PC-9 (cell line): ENCODE results near the gene AUP1. TPM values are rescaled to one million over a fixed set of nuclear protein-coding genes. Genes with fewer than 3 reads are reported as not detected.

Source experiments
- BruUV-seq: library from RNA; stranded (reverse); fragments of 400-500 nt; replicated peaks from 2 replicates; lab custom pipeline; 2021; lab: Mats Ljungman, UMichigan
- CTCF ChIA-PET: fragments of 300-600 bp; sonication (Branson Sonifier 250); formaldehyde crosslinking; loops from one replicate; lab custom pipeline; 2022; ENCODE audit warnings: antibody characterized with exemption; lab: Charles Lee
- POLR2A ChIA-PET: fragments of 300-600 bp; sonication (Branson Sonifier 250); formaldehyde crosslinking; loops from one replicate; lab custom pipeline; 2022; ENCODE audit warnings: antibody characterized with exemption; ENCODE audit not compliant: unreplicated experiment; lab: Charles Lee
- DNase-seq, 2 experiments: peaks; one replicate each; pipeline versions ENCODE4 v3.0.0 to v3.0.0-alpha.2; 2015 to 2022; ENCODE audit warnings: mixed read lengths in 1 of 2
- H2AFZ ChIP-seq: fragments of 200-600 bp; sonication (generic); 2 replicates; pipeline ENCODE4 v1.8.1; 2017; ENCODE audit warnings: antibody characterized with exemption
- H3F3A ChIP-seq: fragments of 200-600 bp; sonication (generic); 2 replicates; pipeline ENCODE4 v1.8.1; 2017; ENCODE audit warnings: antibody characterized with exemption, mild to moderate bottlenecking, low read depth; ENCODE audit not compliant: insufficient read depth
- H3K27ac ChIP-seq: fragments of 200-600 bp; sonication (generic); 2 replicates; pipeline ENCODE4 v1.6.1; 2016; ENCODE audit warnings: mixed run types
- H3K27me3 ChIP-seq: fragments of 200-600 bp; sonication (generic); 2 replicates; pipeline ENCODE4 v1.6.1; 2016; ENCODE audit warnings: low read depth, mixed run types; ENCODE audit not compliant: insufficient read depth
- H3K36me3 ChIP-seq: fragments of 200-600 bp; sonication (generic); 2 replicates; pipeline ENCODE4 v1.6.1; 2016; ENCODE audit warnings: low read depth, mixed run types
- H3K4me1 ChIP-seq: fragments of 200-600 bp; sonication (generic); replicated peaks from 2 replicates; pipeline ENCODE4 v1.6.1; 2016; ENCODE audit warnings: mixed run types; ENCODE audit not compliant: insufficient read depth
- H3K4me2 ChIP-seq: fragments of 200-600 bp; sonication (generic); 2 replicates; pipeline ENCODE4 v1.6.1; 2017; ENCODE audit warnings: mixed run types
- H3K4me3 ChIP-seq: fragments of 200-600 bp; sonication (generic); 2 replicates; pipeline ENCODE4 v1.6.1; 2016; ENCODE audit warnings: mixed run types
- H3K79me2 ChIP-seq: fragments of 200-600 bp; sonication (generic); 2 replicates; pipeline ENCODE4 v1.6.1; 2017; ENCODE audit warnings: low read depth, mixed run types
- H3K9me2 ChIP-seq: fragments of 200-600 bp; sonication (generic); 2 replicates; pipeline ENCODE4 v1.8.1; 2017; ENCODE audit warnings: mild to moderate bottlenecking; ENCODE audit not compliant: insufficient read depth
- H3K9me3 ChIP-seq: fragments of 200-600 bp; sonication (generic); 2 replicates; pipeline ENCODE4 v1.8.1; 2016; ENCODE audit warnings: low read depth; ENCODE audit not compliant: insufficient read depth
- H4K20me1 ChIP-seq: fragments of 200-600 bp; sonication (generic); 2 replicates; pipeline ENCODE4 v1.8.1; 2017; ENCODE audit not compliant: insufficient read depth
- EZH2 ChIP-seq: fragments of 200-600 bp; sonication (generic); IDR thresholded peaks from 2 replicates; pipeline ENCODE4 v1.8.0; 2017; ENCODE audit warnings: antibody characterized with exemption, low read depth
- intact Hi-C: fragments of 100-400 bp; cut with micrococcal nuclease; formaldehyde crosslinking; loops from one replicate; pipeline ENCODE4 v1.10.0; 2022; ENCODE audit not compliant: unreplicated experiment
- total RNA-seq: library from RNA; stranded (reverse); gene quantifications from 2 replicates; pipeline ENCODE4 v1.2.3, GENCODE V29; 2021
- TF ChIP-seq, protein P1 (sequence below): fragments of 200-600 bp; sonication (generic); conservative IDR thresholded peaks from 2 replicates; pipeline ENCODE4 v1.6.1; 2017; ENCODE audit warnings: mixed run types, antibody characterized with exemption, mild to moderate bottlenecking, moderate library complexity

Gene AUP1
- total RNA-seq, 1 experiment from 2014 or later, result 84.0 TPM

DNA sequence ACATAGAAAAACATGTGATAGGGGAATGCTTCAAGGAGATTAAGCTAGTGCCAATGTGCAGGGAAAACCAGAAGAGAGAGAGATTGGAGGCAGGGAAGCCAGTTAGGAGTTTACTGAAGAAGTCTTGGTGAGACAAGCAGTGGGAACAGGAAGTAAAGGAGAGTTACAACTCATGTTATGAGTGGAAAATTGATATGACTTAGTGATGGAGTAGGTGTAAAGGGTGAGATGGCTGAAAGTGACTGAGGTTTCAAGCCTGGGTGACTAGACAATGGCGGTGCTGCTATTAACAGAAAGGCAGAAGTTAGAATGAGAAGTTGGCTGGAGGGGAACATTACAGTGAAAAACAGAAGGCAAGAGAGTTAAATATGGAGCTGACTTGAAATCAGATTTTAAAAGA lies 41.6 kb upstream of the AUP1 start:
- Histone ChIP-seq H3K36me3 (no peaks in the 10 kb centered on the region), H3K9me2 (no peaks in the 10 kb centered on the region), H3K27ac (no peak overlapping the region), H3K9me3 (no peaks in the 10 kb centered on the region), H3K4me3 (no peak overlapping the region), H3K27me3 (no peaks in the 10 kb centered on the region), H3K4me2 (no peak overlapping the region), H2AFZ (no peak overlapping the region), H3K79me2 (no peaks in the 10 kb centered on the region), H3F3A (peaks cover 25% of the 10 kb centered on the region), H3K4me1 (peaks cover 28% of the 10 kb centered on the region), H4K20me1 (no peaks in the 10 kb centered on the region)
- ChIA-PET POLR2A (interaction anchor here (0.8 kb wide), 1 partner anchor 32 kb away, joined by 3 read pairs; no protein-coding TSS in a partner anchor), CTCF (no interaction called here)
- intact Hi-C loops, result no loop called here
- BruUV-seq, result no TSS peak
- DNase-seq, result peak in 1 of 2 experiments; percentile 13
- TF ChIP-seq EZH2, result no peak
- TF ChIP-seq, protein P1, sequence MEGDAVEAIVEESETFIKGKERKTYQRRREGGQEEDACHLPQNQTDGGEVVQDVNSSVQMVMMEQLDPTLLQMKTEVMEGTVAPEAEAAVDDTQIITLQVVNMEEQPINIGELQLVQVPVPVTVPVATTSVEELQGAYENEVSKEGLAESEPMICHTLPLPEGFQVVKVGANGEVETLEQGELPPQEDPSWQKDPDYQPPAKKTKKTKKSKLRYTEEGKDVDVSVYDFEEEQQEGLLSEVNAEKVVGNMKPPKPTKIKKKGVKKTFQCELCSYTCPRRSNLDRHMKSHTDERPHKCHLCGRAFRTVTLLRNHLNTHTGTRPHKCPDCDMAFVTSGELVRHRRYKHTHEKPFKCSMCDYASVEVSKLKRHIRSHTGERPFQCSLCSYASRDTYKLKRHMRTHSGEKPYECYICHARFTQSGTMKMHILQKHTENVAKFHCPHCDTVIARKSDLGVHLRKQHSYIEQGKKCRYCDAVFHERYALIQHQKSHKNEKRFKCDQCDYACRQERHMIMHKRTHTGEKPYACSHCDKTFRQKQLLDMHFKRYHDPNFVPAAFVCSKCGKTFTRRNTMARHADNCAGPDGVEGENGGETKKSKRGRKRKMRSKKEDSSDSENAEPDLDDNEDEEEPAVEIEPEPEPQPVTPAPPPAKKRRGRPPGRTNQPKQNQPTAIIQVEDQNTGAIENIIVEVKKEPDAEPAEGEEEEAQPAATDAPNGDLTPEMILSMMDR, result no peak

DNA sequence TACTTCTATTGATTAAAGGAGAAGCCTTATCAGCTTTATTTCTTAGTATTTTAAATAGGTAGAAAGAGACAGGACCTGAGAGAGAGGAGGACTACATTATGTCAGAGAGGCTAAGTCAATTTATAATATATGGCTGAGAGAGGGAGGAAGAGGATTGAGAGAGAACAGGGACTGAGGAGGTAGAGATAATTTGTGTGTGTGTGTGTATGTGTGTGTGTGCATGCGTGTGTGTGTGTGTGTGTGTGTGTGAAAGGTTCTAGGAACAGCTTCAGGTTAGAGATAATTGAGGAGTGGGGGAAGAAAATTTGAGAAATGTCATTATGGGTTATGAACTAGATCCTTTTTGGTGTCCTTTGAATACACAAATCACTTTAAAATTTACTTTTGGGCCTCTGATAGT lies 40.2 kb upstream of the AUP1 start:
- POLR2A ChIA-PET, result no interaction called here
- Histone ChIP-seq H3K36me3 (no peaks in the 10 kb centered on the region), H3K9me2 (no peaks in the 10 kb centered on the region), H3K79me2 (no peaks in the 10 kb centered on the region), H3K4me3 (no peak overlapping the region), H3K4me2 (no peak overlapping the region), H4K20me1 (no peaks in the 10 kb centered on the region), H3K27ac (no peak overlapping the region), H3F3A (peaks cover 22% of the 10 kb centered on the region), H3K9me3 (no peaks in the 10 kb centered on the region), H3K4me1 (peaks cover 28% of the 10 kb centered on the region), H3K27me3 (no peaks in the 10 kb centered on the region), H2AFZ (no peak overlapping the region)
- CTCF ChIA-PET, result no interaction called here
- TF ChIP-seq, protein P1, result no peak
- TF ChIP-seq EZH2, result no peak
- BruUV-seq, result no TSS peak
- intact Hi-C loops, result no loop called here
- no peak for DNase-seq

DNA sequence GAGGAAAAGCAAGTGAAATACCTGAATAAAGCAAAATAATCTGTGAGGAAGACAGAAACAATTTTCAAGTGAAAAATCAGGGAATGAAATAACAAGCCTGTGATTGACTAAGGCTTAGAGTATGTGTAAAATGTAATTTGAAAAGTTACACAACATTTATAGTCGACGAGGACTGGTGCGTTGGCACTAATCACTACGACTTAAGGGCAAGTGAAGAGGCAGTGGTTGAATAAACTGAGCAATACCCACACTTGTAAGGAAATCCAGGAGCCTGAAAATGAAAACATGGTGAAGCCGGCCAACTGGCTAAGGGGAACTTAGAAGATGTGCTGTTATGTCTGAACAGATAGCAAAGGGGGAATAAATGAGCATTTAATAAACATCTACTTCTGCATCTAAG lies 38.4 kb upstream of the AUP1 start:
- POLR2A ChIA-PET, result interaction anchor here (0.7 kb wide), 3 partner anchors 9 to 58 kb away, joined by 3 to 5 read pairs (median 5); no protein-coding TSS in a partner anchor
- intact Hi-C loops, result no loop called here
- no peaks in the 10 kb centered on the region for H3K79me2 ChIP-seq
- no TSS peak for BruUV-seq
- H3K4me2 ChIP-seq, result peak overlapping the region; percentile 49
- H3F3A ChIP-seq, result peaks cover 5% of the 10 kb centered on the region; the same call in 1 of the 2 replicates
- no peaks in the 10 kb centered on the region for H4K20me1 ChIP-seq
- CTCF ChIA-PET, result no interaction called here
- peaks cover 18% of the 10 kb centered on the region for H3K4me1 ChIP-seq
- H3K27me3 ChIP-seq, result no peaks in the 10 kb centered on the region
- peak overlapping the region; percentile 56 for H3K27ac ChIP-seq
- no peaks in the 10 kb centered on the region for H3K36me3 ChIP-seq
- DNase-seq, result peak in 1 of 2 experiments; percentile 82
- H3K9me3 ChIP-seq, result no peaks in the 10 kb centered on the region
- TF ChIP-seq EZH2, result no peak
- TF ChIP-seq, protein P1, result no peak
- H3K9me2 ChIP-seq, result no peaks in the 10 kb centered on the region
- no peak overlapping the region for H3K4me3 ChIP-seq
- H2AFZ ChIP-seq, result peak overlapping the region; percentile 53; the same call in 1 of the 2 replicates
